ENCODE data around the gene SDK1.

SDK1 gene

DNA sequence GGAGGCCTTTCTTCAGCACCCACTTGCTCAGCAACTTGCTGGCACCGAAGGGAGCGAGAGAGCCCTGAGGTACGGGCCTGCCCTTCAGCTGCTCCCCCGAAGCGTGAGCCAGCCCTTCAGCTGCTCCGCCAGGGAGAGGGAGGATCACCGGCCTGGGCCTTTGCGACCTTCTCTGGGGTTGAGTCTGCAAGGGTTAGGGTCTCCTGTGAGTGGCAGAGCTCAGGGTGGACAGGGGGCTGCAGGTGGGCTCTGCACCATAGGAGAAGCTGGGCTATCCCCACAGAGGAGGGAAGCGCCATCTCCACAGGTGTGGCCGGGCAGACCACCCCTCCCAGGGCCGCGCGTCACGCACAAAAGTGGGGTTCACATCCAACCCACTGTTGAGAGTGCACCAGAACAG, 890.5 kb downstream of the SDK1 start:
- TF ChIP-seq CTCF (IDR thresholded peaks at IDR 0.05; ENCODE audit: extremely low read depth, insufficient read depth, missing control alignments) = no peak
- in situ Hi-C loops (cut with MboI; ENCODE audit: low pct_unique_long_range_greater_than_20kb, low sequenced_read_pairs, unreplicated experiment) = no loop called here
- DNase-seq (ENCODE audit: low spot score) = no peak

DNA sequence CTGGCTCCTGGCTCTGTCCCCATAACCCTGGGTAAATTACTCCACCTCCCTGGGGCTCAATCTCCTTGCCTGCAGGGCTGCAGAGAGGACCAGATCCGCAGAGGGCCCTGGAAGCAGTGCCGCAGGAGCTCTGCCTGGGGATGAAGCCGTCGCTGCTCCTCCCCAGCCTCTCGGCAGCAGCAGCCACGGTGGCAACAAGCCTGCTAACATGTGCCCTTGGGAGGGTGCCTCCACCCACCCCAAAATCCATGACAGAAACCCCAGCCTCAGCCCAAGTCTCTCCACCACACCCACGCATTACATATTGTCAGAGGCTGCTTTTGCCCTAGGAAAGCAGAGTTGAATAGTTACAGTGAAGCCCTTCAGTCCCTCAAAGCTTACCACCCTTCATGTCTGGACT, 894.6 kb downstream of the SDK1 start:
- no peak for TF ChIP-seq CTCF (IDR thresholded peaks at IDR 0.05; ENCODE audit: extremely low read depth, insufficient read depth, missing control alignments)
- no peak for DNase-seq (ENCODE audit: low spot score)
- in situ Hi-C loops (cut with MboI; ENCODE audit: low pct_unique_long_range_greater_than_20kb, low sequenced_read_pairs, unreplicated experiment) = no loop called here

DNA sequence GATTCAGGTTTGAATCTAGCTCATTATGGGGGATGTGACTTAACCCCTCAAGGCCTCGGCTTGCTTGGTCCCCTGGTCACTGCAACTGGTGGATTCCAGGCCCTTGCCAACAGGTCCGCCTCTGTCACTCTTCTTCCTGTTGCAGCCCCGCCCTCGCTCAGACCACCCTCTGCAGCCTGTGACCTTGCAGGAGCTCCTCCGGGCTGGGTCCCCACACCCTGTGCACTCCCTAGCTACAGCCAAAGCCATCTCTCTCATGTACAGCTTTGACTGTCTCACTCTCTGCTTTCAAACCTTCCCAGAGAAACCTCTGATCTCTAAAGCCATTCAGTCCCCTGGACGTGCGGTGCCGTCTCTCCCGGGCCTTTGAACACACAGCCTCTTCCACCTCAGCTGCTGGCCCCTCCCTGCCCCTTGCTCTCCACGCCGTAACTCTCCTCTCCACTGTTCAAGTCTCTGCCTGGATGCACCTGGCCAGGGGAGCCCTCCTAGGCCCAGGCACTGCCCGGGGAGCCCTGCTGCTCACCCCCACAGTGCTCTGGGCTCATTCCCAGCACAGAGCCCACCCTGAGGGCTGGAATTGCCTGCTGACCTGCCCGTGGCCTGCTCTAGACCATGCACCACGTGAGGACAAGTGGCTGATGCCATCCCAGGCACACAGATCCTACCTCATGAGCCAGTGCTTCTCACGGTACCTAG, 895.2 kb downstream of the SDK1 start:
- DNase-seq (ENCODE audit: low spot score) = no peak
- no peak for TF ChIP-seq CTCF (IDR thresholded peaks at IDR 0.05; ENCODE audit: extremely low read depth, insufficient read depth, missing control alignments)
- in situ Hi-C loops (cut with MboI; ENCODE audit: low pct_unique_long_range_greater_than_20kb, low sequenced_read_pairs, unreplicated experiment) = no loop called here

DNA sequence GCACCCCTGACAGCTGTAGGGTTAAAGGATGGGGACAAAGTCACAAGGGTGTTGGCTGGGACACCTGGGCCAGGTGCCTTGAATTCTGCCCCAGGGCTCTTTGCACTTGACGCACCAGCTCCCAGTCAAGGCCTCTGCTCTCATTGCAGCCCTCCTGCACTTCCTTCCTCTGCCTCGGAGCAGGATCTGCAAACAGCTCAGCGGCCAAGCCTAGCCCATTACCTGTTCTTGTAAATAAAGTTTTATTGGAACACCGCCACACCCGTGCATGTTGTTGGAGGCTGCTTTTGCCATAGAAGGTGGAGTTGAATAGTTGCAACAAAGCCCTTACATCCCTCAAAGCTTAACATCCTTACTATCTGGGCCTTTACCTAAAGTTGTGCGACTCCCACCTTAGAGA, 897.2 kb downstream of the SDK1 start:
- no peak for DNase-seq (ENCODE audit: low spot score)
- no peak for TF ChIP-seq CTCF (IDR thresholded peaks at IDR 0.05; ENCODE audit: extremely low read depth, insufficient read depth, missing control alignments)
- in situ Hi-C loops (cut with MboI; ENCODE audit: low pct_unique_long_range_greater_than_20kb, low sequenced_read_pairs, unreplicated experiment) = no loop called here

- in situ Hi-C loops (cut with MboI; ENCODE audit: low pct_unique_long_range_greater_than_20kb, low sequenced_read_pairs, unreplicated experiment) = no loop called here
- DNase-seq (ENCODE audit: low spot score) = no peak
- no peak for TF ChIP-seq CTCF (IDR thresholded peaks at IDR 0.05; ENCODE audit: extremely low read depth, insufficient read depth, missing control alignments)
Measured at GRCh38 chr7:4200546-4201094, 899.6 kb downstream of the SDK1 start.

GRCh38 chr7:4201566-4201965, 900.5 kb downstream of the SDK1 start:
- in situ Hi-C loops (cut with MboI; ENCODE audit: low pct_unique_long_range_greater_than_20kb, low sequenced_read_pairs, unreplicated experiment) = no loop called here
- DNase-seq (ENCODE audit: low spot score) = no peak
- TF ChIP-seq CTCF (IDR thresholded peaks at IDR 0.05; ENCODE audit: extremely low read depth, insufficient read depth, missing control alignments) = no peak
